ENCODE data around the gene PLCD1.

- TF ChIP-seq CTCF (IDR thresholded peaks at IDR 0.05) (peak; percentile 90), ZFX (IDR thresholded peaks at IDR 0.05; ENCODE audit: borderline replicate concordance) (no peak)
These were observed 24.9 kb downstream of the PLCD1 start for GRCh38 chr3:38004415-38005075.
